IPS-15b (cell line): ENCODE results near the gene PTPRN2.
"Not testable (repeated sequence)": the region's sequence is repeated elsewhere in the genome, so short reads cannot be mapped to it uniquely, and the experiment has no call there.

Source experiments
- H3K27me3 ChIP-seq: one replicate; pipeline ENCODE4 v1.6.1; 2013; ENCODE audit warnings: low read length; ENCODE audit not compliant: control insufficient read depth, insufficient read depth
- H3K36me3 ChIP-seq: one replicate; pipeline ENCODE4 v1.6.1; 2013; ENCODE audit warnings: low read length; ENCODE audit not compliant: control insufficient read depth, insufficient read depth
- H3K4me1 ChIP-seq: one replicate; pipeline ENCODE4 v1.6.1; 2013; ENCODE audit warnings: mild to moderate bottlenecking, low read length; ENCODE audit not compliant: control insufficient read depth, insufficient read depth
- H3K4me3 ChIP-seq: one replicate; pipeline ENCODE4 v1.5.1; 2013; ENCODE audit warnings: low read depth, low read length
- H3K9ac ChIP-seq: one replicate; pipeline ENCODE4 v1.6.1; 2013; ENCODE audit warnings: low read depth, mild to moderate bottlenecking, low read length
- H3K9me3 ChIP-seq: one replicate; pipeline ENCODE4 v1.6.1; 2013; ENCODE audit warnings: mild to moderate bottlenecking, low read length; ENCODE audit not compliant: control insufficient read depth, insufficient read depth

PTPRN2 gene

GRCh38 chr7:158512869-158513268, 74.8 kb downstream of the PTPRN2 start:
- Histone ChIP-seq H3K4me1 (no peaks in the 10 kb centered on the region), H3K9ac (no peak overlapping the region), H3K36me3 (no peaks in the 10 kb centered on the region), H3K9me3 (peaks cover 3% of the 10 kb centered on the region), H3K27me3 (no peaks in the 10 kb centered on the region), H3K4me3 (no peak overlapping the region)

- H3K36me3 ChIP-seq = no peaks in the 10 kb centered on the region
- no peaks in the 10 kb centered on the region for H3K27me3 ChIP-seq
- H3K4me3 ChIP-seq = no peak overlapping the region
- no peaks in the 10 kb centered on the region for H3K4me1 ChIP-seq
- peaks cover 3% of the 10 kb centered on the region for H3K9me3 ChIP-seq
- H3K9ac ChIP-seq = no peak overlapping the region
These were observed 75.6 kb downstream of the PTPRN2 start for GRCh38 chr7:158512042-158512441.

- Histone ChIP-seq H3K4me1 (no peaks in the 10 kb centered on the region), H3K4me3 (no peak overlapping the region), H3K27me3 (no peaks in the 10 kb centered on the region), H3K36me3 (no peaks in the 10 kb centered on the region), H3K9ac (no peak overlapping the region), H3K9me3 (peaks cover 3% of the 10 kb centered on the region)
These were observed 78.7 kb downstream of the PTPRN2 start for GRCh38 chr7:158508802-158509385.

GRCh38 chr7:158508321-158508720, 79.3 kb downstream of the PTPRN2 start:
- H3K9me3 ChIP-seq, H3K27me3 ChIP-seq, H3K36me3 ChIP-seq, H3K4me3 ChIP-seq, H3K4me1 ChIP-seq, H3K9ac ChIP-seq: not testable (repeated sequence)

- no peak overlapping the region for H3K4me3 ChIP-seq
- peaks cover 3% of the 10 kb centered on the region for H3K9me3 ChIP-seq
- no peaks in the 10 kb centered on the region for H3K27me3 ChIP-seq
- H3K36me3 ChIP-seq = no peaks in the 10 kb centered on the region
- no peak overlapping the region for H3K9ac ChIP-seq
- no peaks in the 10 kb centered on the region for H3K4me1 ChIP-seq
These were observed 79.7 kb downstream of the PTPRN2 start for GRCh38 chr7:158507917-158508316.

- H3K36me3 ChIP-seq, H3K4me3 ChIP-seq, H3K9me3 ChIP-seq, H3K9ac ChIP-seq, H3K4me1 ChIP-seq, H3K27me3 ChIP-seq: not testable (repeated sequence)
These were observed 80.4 kb downstream of the PTPRN2 start for GRCh38 chr7:158507175-158507574.

- H3K27me3 ChIP-seq = no peaks in the 10 kb centered on the region
- no peaks in the 10 kb centered on the region for H3K4me1 ChIP-seq
These were observed 81.0 kb downstream of the PTPRN2 start for GRCh38 chr7:158506626-158507025.

GRCh38 chr7:158505683-158506082, 81.9 kb downstream of the PTPRN2 start:
- no peaks in the 10 kb centered on the region for H3K36me3 ChIP-seq
- no peaks in the 10 kb centered on the region for H3K9me3 ChIP-seq
- no peaks in the 10 kb centered on the region for H3K27me3 ChIP-seq
- H3K9ac ChIP-seq = no peak overlapping the region
- no peaks in the 10 kb centered on the region for H3K4me1 ChIP-seq
- H3K4me3 ChIP-seq = no peak overlapping the region

More at GRCh38 chr7:158506626-158507025, 81.0 kb downstream of the PTPRN2 start:
- Histone ChIP-seq H3K4me3 (no peak overlapping the region), H3K9me3 (no peaks in the 10 kb centered on the region), H3K9ac (no peak overlapping the region), H3K36me3 (no peaks in the 10 kb centered on the region)

GRCh38 chr7:158502068-158502750, 85.4 kb downstream of the PTPRN2 start:
- Histone ChIP-seq H3K27me3 (no peaks in the 10 kb centered on the region), H3K9ac (no peak overlapping the region), H3K9me3 (no peaks in the 10 kb centered on the region), H3K36me3 (peaks cover 2% of the 10 kb centered on the region), H3K4me3 (no peak overlapping the region), H3K4me1 (peaks cover 2% of the 10 kb centered on the region)

GRCh38 chr7:158501393-158502067, 86.1 kb downstream of the PTPRN2 start:
- Histone ChIP-seq H3K9me3 (no peaks in the 10 kb centered on the region), H3K9ac (no peak overlapping the region), H3K4me3 (no peak overlapping the region)

GRCh38 chr7:158500651-158501052, 87.0 kb downstream of the PTPRN2 start:
- peaks cover 2% of the 10 kb centered on the region for H3K36me3 ChIP-seq
- H3K4me1 ChIP-seq = peaks cover 2% of the 10 kb centered on the region
- no peaks in the 10 kb centered on the region for H3K27me3 ChIP-seq
- no peaks in the 10 kb centered on the region for H3K9me3 ChIP-seq
- no peak overlapping the region for H3K9ac ChIP-seq
- no peak overlapping the region for H3K4me3 ChIP-seq

More at GRCh38 chr7:158501393-158502067, 86.1 kb downstream of the PTPRN2 start:
- H3K36me3 ChIP-seq = peaks cover 2% of the 10 kb centered on the region
- H3K4me1 ChIP-seq = peaks cover 2% of the 10 kb centered on the region
- no peaks in the 10 kb centered on the region for H3K27me3 ChIP-seq

- H3K27me3 ChIP-seq = no peaks in the 10 kb centered on the region
- H3K9me3 ChIP-seq = no peaks in the 10 kb centered on the region
- peaks cover 2% of the 10 kb centered on the region for H3K36me3 ChIP-seq
- no peak overlapping the region for H3K9ac ChIP-seq
- H3K4me1 ChIP-seq = peaks cover 5% of the 10 kb centered on the region
- H3K4me3 ChIP-seq = no peak overlapping the region
These were observed 88.6 kb downstream of the PTPRN2 start for GRCh38 chr7:158499082-158499455.
